Activated T-cell treated with anti-CD3 and anti-CD28 coated beads, Interleukin-2, amount 50 U/mL, for 48 hours (primary cell): Measurements from ENCODE around the gene SUFU.
"Not testable (repeated sequence)": the region's sequence is repeated elsewhere in the genome, so short reads cannot be mapped to it uniquely, and the experiment has no call there.

Source experiments
- DNase-seq, 2 experiments: peaks; one replicate each; pipeline ENCODE4 v3.0.0-alpha.2; 2020

Gene SUFU

GRCh38 chr10:102503264-102504178 lies at the start of gene SUFU:
SUFU (plus strand) TSS chr10:102503972; CDS start chr10:102504153, 181 bp downstream.
- DNase-seq = peak; percentile 99 to 100

GRCh38 chr10:102454662-102455487 lies 48.9 kb upstream of the SUFU start:
- DNase-seq = not testable (repeated sequence)

- DNase-seq = no peak
Measured at GRCh38 chr10:102455893-102456471, 47.8 kb upstream of the SUFU start.

GRCh38 chr10:102457591-102458150 lies 46.1 kb upstream of the SUFU start:
- no peak for DNase-seq

GRCh38 chr10:102458656-102459055 lies 45.1 kb upstream of the SUFU start:
- DNase-seq = no peak

- DNase-seq = no peak
Measured at GRCh38 chr10:102460836-102461186, 43.0 kb upstream of the SUFU start.

- DNase-seq = peak; percentile 93 to 95
Measured at GRCh38 chr10:102461187-102462054, 42.4 kb upstream of the SUFU start.

- no peak for DNase-seq
Measured at GRCh38 chr10:102462512-102463054, 41.2 kb upstream of the SUFU start.

GRCh38 chr10:102463983-102464382 lies 39.8 kb upstream of the SUFU start:
- DNase-seq = no peak

- no peak for DNase-seq
Measured at GRCh38 chr10:102465466-102465865, 38.3 kb upstream of the SUFU start.

GRCh38 chr10:102467318-102467717 lies 36.5 kb upstream of the SUFU start:
- no peak for DNase-seq

- no peak for DNase-seq
Measured at GRCh38 chr10:102467971-102468438, 35.8 kb upstream of the SUFU start.

GRCh38 chr10:102468683-102469082 lies 35.1 kb upstream of the SUFU start:
- DNase-seq = no peak

GRCh38 chr10:102470579-102471546 lies 32.9 kb upstream of the SUFU start:
- no peak for DNase-seq

GRCh38 chr10:102473445-102474331 lies 30.1 kb upstream of the SUFU start:
- DNase-seq = peak in 1 of 2 experiments; percentile 27

- no peak for DNase-seq
Measured at GRCh38 chr10:102475451-102476040, 28.2 kb upstream of the SUFU start.

GRCh38 chr10:102476466-102477141 lies 27.2 kb upstream of the SUFU start:
- peak in 1 of 2 experiments; percentile 25 for DNase-seq

GRCh38 chr10:102479651-102480050 lies 24.1 kb upstream of the SUFU start:
- no peak for DNase-seq
